A673 (cell line): ENCODE measurements around the gene NME1. TPM values are rescaled to one million over a fixed set of nuclear protein-coding genes. Genes with fewer than 3 reads are reported as not detected.

Experiments
- BruUV-seq: library from RNA; stranded (reverse); fragments of 400-500 nt; replicated peaks from 2 replicates; lab custom pipeline; 2021; lab: Mats Ljungman, UMichigan
- CTCF ChIA-PET: fragments of 300-600 bp; sonication (Branson Sonifier 250); formaldehyde crosslinking; loops from one replicate; lab custom pipeline; 2022; ENCODE audit warnings: antibody characterized with exemption; lab: Charles Lee
- POLR2A ChIA-PET: fragments of 300-600 bp; sonication (Branson Sonifier 250); formaldehyde crosslinking; loops from one replicate; lab custom pipeline; 2022; ENCODE audit warnings: antibody characterized with exemption; ENCODE audit not compliant: low non-redundant PET; lab: Charles Lee
- DNase-seq: peaks from one replicate; pipeline ENCODE4 v3.0.0-alpha.2; 2015; ENCODE audit warnings: low spot score
- H3K27ac ChIP-seq: fragments of 200-600 bp; sonication (generic); 2 replicates; pipeline ENCODE4 v1.5.1; 2016; ENCODE audit warnings: mixed run types, low read depth, mild to moderate bottlenecking, mixed read lengths, antibody characterized with exemption, low read length; ENCODE audit not compliant: poor library complexity, severe bottlenecking
- H3K27me3 ChIP-seq: fragments of 200-600 bp; sonication (generic); replicated peaks from 2 replicates; pipeline ENCODE4 v1.6.1; 2017; ENCODE audit warnings: mixed run types, low read depth, mild to moderate bottlenecking, mixed read lengths, antibody characterized with exemption, low read length; ENCODE audit not compliant: insufficient read depth, poor library complexity
- H3K36me3 ChIP-seq: fragments of 200-600 bp; sonication (generic); 2 replicates; pipeline ENCODE4 v1.6.1; 2016; ENCODE audit warnings: mixed run types, mild to moderate bottlenecking, mixed read lengths, antibody characterized with exemption, low read length; ENCODE audit not compliant: insufficient read depth, poor library complexity, severe bottlenecking
- H3K4me1 ChIP-seq: fragments of 200-600 bp; sonication (generic); 2 replicates; pipeline ENCODE4 v1.6.1; 2017; ENCODE audit warnings: mixed run types, mild to moderate bottlenecking, mixed read lengths, antibody characterized with exemption, low read length; ENCODE audit not compliant: insufficient read depth, poor library complexity, severe bottlenecking
- H3K4me3 ChIP-seq: fragments of 200-600 bp; sonication (generic); 2 replicates; pipeline ENCODE4 v1.5.1; 2016; ENCODE audit warnings: low read depth, mixed run types, mild to moderate bottlenecking, mixed read lengths, low read length; ENCODE audit not compliant: poor library complexity, severe bottlenecking
- H3K9me3 ChIP-seq: fragments of 200-600 bp; sonication (generic); 2 replicates; pipeline ENCODE4 v1.6.1; 2016; ENCODE audit warnings: mixed run types, low read depth, mild to moderate bottlenecking, mixed read lengths, antibody characterized with exemption, low read length; ENCODE audit not compliant: poor library complexity, severe bottlenecking
- CTCF ChIP-seq: fragments of 300-800, 200-600 bp; sonication (generic); conservative IDR thresholded peaks from 2 replicates; pipeline ENCODE4 v1.5.1; 2017; ENCODE audit warnings: low read depth, mild to moderate bottlenecking, antibody characterized with exemption, low read length, moderate library complexity, mixed read lengths
- EZH2 ChIP-seq: fragments of 200-600 bp; sonication (generic); IDR thresholded peaks from 2 replicates; pipeline ENCODE4 v1.6.1; 2017; ENCODE audit warnings: borderline replicate concordance, low read depth, mild to moderate bottlenecking, mixed read lengths, antibody characterized with exemption, low read length; ENCODE audit not compliant: poor library complexity, severe bottlenecking
- intact Hi-C: fragments of 100-400 bp; cut with micrococcal nuclease; formaldehyde crosslinking; loops from one replicate; pipeline ENCODE4 v1.10.0; 2022; ENCODE audit not compliant: unreplicated experiment
- total RNA-seq: library from RNA; stranded (reverse); gene quantifications from 2 replicates; pipeline ENCODE4 v1.2.3, GENCODE V29; 2021

NME1 gene
- total RNA-seq, 1 experiment from 2014 or later, result 498 TPM

GRCh38 chr17:51150932-51151331 is 2.4 kb upstream of the NME1 start:
- no peaks in the 10 kb centered on the region for H3K9me3 ChIP-seq
- no peak for TF ChIP-seq CTCF
- no peaks in the 10 kb centered on the region for H3K27me3 ChIP-seq
- intact Hi-C loops, result loop anchor here (5.0 to 10.0 kb wide), 5 partner anchors 94 to 436 kb away; partner anchors contain the start of genes LUC7L3 and TOB1
- POLR2A ChIA-PET, result no interaction called here
- no peak for DNase-seq
- H3K36me3 ChIP-seq, result peaks cover 2% of the 10 kb centered on the region
- CTCF ChIA-PET, result no interaction called here
- H3K4me3 ChIP-seq, result no peak overlapping the region
- no peak overlapping the region for H3K27ac ChIP-seq
- BruUV-seq, result no TSS peak
- peaks cover 16% of the 10 kb centered on the region for H3K4me1 ChIP-seq

GRCh38 chr17:51152766-51153209 is 571 bp upstream of the NME1 start:
- peaks cover 21% of the 10 kb centered on the region for H3K36me3 ChIP-seq
- peak overlapping the region; percentile 84 for H3K27ac ChIP-seq
- no peaks in the 10 kb centered on the region for H3K27me3 ChIP-seq
- ChIA-PET CTCF (interaction anchor here (0.7 to 1.2 kb wide), 3 partner anchors 13 to 152 kb away, joined by 3 to 11 read pairs (median 3); no protein-coding TSS in a partner anchor), POLR2A (no interaction called here)
- no peaks in the 10 kb centered on the region for H3K9me3 ChIP-seq
- TF ChIP-seq EZH2 (no peak), CTCF (no peak)
- H3K4me3 ChIP-seq, result peak overlapping the region; percentile 62
- intact Hi-C loops, result loop anchor here (1.0 to 10.0 kb wide), 6 partner anchors 95 to 438 kb away; partner anchors contain the start of genes LUC7L3 and TOB1
- TSS peak; percentile 99 for BruUV-seq
- peaks cover 16% of the 10 kb centered on the region for H3K4me1 ChIP-seq
- peak; percentile 48 for DNase-seq

- ChIA-PET POLR2A (interaction anchor here (0.6 kb wide), 1 partner anchor 28 kb away, joined by 4 read pairs; no protein-coding TSS in a partner anchor), CTCF (no interaction called here)
- intact Hi-C loops, result loop anchor here (5.0 to 10.0 kb wide), 5 partner anchors 97 to 439 kb away; partner anchors contain the start of genes LUC7L3 and TOB1
- no peaks in the 10 kb centered on the region for H3K9me3 ChIP-seq
- H3K4me3 ChIP-seq, result peak overlapping the region; percentile 62
- H3K4me1 ChIP-seq, result peaks cover 16% of the 10 kb centered on the region
- peak overlapping the region; percentile 84 for H3K27ac ChIP-seq
- H3K36me3 ChIP-seq, result peaks cover 35% of the 10 kb centered on the region
- TSS peak; percentile 60 for BruUV-seq
- no peaks in the 10 kb centered on the region for H3K27me3 ChIP-seq
- peak; percentile 24 for DNase-seq
- no peak for TF ChIP-seq CTCF
- no peak for TF ChIP-seq EZH2
These were observed 817 bp downstream of the NME1 start for GRCh38 chr17:51154176-51154575.
